Stimulated activated naive CD4-positive, alpha-beta T cell (primary cell): ENCODE data around the gene TMEM151A.
A peak's percentile ranks its signal among the peaks of the same experiment; 100 is the strongest.

ENCODE experiments used
- DNase-seq, 6 experiments: peaks; one replicate each; lab custom pipeline; 2025; lab: John Stamatoyannopoulos, UW

Gene TMEM151A

DNA sequence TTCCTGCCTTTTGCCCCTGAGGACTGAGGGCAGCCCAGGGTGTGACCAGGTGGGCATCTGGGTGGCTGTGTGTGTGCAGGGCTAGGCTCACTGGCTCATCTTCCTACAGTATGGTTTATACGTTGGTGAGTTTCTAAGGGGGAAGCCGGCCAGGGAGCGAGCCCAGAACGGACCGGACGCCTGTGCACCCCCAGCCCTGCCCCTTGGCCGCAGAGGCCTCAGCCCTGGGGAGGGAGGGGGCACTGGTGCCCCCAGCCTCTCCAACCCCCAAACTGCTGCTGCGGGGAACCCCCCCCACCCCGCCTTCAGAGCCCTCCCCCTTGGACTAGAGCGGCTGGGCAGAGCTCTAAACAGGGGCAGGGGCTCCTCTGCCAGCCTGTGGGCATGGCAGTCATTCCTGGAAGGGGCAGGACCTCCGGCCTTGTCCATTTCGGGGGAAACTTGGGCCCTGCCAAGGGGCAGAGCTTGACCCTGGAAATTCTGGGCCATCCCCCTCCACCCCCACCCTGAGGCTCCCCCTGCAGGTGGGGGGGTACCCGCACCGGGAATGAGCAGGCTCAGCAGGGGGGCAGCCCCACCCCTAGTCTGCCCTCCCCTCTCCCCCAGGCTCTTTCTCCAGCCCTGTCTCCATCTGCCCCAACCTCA lies 8.1 kb upstream of the TMEM151A start:
- DNase-seq = no peak

DNA sequence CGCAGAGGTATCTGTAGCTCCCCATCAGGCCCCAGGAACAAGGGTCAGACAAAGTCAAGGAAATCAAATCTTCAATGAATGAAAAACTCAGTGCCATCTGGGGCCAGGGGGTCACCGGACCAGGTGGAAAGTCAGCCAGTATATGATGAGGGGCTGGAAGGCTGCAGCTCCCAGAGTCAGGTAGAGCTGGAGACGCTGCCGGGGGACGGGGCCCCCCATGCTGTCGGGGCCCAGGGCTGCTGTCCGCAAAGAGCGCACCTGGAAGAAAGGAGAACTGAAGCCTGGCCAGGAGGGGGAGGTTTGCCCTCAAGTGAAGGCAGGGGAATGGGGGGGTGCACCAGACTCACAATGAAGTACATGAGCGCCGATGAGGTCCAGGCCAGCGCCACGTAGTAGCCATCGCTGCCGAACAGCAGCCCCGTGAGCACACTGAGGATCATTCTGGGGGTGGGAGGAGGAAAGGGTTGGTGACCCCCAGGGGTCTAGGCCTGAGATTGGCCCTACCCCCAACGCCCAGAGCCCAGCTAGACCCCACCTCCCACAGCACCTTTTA lies 7.1 kb upstream of the TMEM151A start:
- no peak for DNase-seq

DNA sequence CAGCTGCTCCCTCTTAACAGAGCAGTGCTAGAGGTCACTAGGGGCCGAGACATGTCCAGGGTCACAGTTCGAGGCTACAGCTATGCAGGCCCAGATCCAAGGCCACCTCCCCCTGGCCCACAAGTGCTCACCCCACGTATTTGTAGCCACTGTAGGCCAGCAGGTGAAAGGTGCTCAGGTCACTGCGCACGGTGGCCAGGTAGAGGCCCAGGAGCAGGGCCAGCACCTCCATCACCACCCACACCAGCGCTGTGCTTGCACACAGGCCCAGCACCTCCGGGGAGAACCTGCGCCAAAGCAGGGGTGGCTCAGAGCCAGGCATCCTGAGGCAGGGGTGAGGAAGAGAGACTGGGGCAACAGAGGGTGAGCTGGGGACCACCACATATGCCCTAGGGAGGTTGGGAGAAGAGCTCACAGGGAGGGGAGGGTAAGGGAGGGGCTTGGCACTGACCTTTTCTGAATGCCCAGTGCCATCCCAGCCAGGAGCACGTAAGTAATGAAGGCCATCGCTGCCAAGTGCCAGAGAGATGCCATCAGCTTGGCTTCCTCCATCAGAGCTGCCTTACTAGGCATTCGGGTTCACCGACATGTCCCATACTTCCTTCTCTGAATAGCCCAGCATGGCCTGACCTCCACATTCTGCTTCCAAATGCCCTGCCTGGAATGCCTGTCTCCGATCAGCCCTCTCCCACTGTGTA lies 6.3 kb upstream of the TMEM151A start:
- no peak for DNase-seq

DNA sequence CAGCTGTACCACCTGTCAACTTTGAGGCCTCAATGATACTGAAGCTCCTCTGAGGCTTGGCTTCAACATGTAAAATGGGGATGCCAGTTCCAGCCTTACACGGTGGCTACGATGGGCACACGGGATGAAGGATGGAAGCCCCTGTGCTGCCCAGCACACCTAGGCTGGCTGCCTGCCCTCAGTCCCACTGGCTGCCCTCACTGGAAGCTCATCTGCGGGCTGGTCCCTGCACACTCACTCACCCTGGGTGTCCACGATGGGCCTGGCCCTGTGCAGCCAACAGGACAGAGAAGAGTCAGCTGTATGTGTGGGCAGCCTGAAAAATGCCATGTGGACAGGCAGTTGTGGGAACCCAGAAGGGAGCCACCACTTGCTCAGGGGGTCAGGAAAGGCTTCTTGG lies 5.0 kb upstream of the TMEM151A start:
- no peak for DNase-seq

DNA sequence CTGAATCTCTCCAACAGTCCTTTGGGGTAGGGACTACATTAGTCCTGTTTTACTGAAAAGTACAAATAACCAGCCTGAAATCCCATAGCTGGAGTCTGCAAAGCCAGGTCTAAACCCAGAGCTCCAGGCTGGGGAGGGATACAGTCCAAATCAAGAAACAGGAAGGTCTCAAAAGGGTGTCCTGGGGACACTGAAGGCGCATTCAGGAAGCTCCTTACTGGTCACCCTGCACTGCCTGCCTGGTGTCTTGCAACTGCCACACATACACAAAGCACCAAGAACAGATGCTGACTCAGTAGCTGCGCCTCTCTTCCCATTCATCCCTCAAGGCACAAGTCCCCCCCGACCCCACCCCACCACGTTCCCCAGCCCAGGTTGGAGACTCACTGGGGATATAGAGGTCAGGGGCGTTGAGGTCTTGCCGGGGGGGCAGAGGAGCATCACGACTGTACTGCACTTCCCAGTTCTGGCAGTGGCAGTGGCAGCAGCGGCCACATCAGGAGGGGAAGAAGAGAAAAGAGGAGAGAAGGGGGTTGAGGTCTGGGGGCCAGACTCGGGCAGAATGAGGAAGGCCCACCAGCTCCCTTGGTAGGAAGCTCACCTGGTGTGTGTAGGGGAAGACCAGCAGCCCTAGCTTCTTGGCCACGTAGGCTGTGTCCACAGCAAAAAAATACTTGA lies 4.3 kb upstream of the TMEM151A start:
- DNase-seq = no peak

DNA sequence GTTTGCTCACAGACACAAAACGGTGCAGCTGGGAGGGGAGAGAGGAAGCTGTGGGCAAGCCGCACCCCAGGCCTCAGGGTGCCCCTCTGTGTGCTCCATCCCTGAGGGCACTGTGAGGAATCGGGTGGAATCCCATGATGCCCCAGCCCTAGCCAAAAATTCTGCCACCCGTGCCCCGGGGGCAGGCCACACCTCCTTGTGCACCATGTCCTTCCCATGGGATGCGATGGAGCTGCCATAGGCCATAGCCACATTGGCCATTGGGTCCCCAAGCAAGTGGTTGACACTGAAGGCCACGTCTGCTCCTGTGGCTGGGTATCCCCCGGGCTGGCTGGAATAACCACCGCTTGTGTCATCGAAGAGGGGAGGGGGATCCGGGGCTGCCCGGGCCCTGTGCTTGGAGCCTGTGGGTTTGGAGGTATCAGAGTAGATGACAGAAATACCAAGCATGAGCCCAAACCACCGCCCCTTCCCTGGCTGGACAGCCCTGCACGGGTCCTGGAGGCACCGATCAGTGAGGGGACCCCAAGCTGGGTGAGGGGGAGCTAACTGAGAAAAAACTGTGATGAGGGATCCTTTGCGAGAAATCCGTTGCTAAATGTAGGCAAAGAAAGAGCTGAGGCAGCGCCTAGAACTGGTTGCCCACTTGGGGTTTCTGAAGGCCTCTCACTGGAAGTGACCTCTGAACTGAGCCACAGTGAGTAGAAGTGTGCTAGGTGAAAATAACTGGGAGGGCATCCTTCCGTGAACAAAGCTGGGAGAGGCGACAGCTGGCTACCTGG lies 3.6 kb upstream of the TMEM151A start:
- no peak for DNase-seq

DNA sequence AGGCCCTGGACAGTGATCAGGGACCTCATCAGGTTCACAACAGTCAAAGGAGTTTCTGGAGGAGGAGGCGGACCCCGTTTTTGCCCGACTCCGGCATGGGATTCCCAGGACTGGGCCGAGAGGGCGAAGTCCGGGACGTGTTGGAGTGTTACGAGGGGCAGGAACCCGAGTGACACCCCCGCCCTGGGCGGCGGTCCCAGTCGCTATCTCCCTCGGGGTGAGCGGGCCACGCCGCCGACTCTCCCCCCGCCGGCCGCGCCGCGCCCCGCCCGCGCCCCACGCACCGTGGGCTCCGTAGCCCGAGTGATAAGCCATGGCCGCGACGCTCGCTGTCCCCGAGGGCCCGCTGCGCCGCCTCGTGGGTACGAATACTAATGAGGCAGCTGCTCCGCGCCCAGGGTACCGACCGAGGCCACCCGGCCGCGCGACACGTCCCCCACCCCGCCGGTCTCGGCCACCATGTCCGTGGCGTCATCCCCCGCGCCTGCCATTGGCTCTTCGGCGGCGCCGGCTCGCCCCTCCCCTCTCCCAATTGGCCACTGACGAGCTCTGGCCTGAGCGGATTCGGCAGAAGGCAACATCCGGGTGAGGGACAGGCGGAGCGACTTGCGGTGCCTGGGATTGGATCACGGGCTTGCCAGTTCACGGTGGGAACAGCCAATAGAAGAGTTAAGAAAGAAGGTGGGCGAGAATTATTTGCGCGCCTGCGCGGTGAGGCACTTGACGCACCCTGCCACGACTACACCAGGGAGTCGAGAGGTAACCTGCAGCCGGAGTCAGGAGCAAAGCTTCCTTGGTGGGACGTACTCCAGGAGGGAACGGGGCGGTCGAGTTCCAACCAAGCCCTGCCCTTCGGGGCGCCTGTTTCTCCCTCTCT lies 2.8 kb upstream of the TMEM151A start, which contains the start of gene YIF1A:
TSS of gene YIF1A (minus strand) at position 473 of the 877 bp plus-strand sequence. CDS start at position 315, 158 bp downstream.
- peak; percentile 92 to 99 (median 98) for DNase-seq

DNA sequence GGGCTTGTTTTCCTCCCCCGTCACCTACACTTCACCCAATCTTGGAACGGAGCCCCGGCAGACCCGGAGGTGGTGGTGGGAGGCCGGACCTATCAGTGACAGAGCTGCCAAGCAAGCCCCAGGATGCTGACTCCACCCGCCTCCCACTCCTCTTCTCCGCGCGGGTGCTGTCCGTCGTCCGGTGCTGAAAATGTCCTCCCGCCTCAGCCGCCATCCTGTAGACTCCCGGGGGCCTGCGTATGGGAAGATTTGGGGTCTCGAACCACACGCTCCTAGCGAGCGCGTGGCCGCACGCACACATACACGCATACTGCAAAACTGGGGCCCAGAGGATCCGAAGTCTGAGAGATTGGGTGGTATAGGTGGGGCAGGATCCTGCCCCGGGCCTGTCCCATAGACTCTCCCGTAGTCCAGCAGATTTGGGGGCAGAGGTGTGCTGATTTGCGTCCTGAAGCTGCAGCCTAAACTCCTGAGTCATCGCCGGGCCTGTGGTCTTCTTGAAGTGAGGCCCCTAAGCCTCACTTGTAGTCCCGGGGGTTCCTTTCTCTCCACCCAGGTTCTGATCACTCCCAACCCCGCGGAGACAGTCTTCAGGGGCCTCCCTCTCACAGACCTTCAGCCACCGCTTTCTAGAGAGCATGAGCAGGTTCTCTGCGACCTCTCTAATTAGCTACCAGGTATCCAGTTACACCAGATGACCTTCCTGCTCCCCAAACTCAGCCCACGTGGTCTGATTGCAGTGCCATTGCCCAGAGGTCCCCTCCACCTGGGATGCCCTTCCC lies 2.0 kb upstream of the TMEM151A start:
- DNase-seq = peak in 5 of 6 experiments; percentile 79 to 97 (median 89)

DNA sequence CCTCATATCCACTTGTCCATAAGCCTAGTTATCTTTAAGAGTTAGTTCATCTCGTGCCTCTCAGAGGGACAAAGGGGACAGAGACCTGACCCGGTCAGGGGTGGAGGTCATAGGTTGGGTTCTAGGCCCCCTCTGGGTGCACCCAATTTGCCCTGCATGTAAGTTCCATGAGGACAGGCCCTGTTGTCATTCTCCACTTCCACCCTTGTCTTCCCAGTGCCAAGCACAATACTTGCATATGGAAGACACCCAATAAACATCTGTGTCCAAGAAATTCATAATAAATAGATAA lies 1.4 kb upstream of the TMEM151A start:
- no peak for DNase-seq

DNA sequence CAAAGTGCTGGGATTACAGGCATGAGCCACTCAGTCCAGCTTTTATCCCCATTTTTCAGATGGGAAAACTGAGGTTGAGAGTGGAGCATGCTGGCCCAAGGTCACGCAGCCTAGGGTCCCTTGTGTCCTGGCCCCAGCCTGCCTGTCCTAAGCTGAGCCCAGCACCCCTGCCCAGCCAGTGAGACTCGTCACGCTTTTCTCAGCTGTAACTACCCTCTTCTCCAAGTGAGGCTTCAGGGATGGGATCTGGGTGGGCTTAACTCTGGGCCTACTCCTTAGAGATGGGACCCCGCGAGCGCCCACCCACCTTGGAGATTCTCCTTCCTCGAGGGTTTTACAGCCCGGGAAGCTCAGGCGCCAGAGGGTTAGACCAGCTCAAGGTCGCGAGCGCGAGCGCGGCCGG lies 390 bp upstream of the TMEM151A start:
- no peak for DNase-seq

DNA sequence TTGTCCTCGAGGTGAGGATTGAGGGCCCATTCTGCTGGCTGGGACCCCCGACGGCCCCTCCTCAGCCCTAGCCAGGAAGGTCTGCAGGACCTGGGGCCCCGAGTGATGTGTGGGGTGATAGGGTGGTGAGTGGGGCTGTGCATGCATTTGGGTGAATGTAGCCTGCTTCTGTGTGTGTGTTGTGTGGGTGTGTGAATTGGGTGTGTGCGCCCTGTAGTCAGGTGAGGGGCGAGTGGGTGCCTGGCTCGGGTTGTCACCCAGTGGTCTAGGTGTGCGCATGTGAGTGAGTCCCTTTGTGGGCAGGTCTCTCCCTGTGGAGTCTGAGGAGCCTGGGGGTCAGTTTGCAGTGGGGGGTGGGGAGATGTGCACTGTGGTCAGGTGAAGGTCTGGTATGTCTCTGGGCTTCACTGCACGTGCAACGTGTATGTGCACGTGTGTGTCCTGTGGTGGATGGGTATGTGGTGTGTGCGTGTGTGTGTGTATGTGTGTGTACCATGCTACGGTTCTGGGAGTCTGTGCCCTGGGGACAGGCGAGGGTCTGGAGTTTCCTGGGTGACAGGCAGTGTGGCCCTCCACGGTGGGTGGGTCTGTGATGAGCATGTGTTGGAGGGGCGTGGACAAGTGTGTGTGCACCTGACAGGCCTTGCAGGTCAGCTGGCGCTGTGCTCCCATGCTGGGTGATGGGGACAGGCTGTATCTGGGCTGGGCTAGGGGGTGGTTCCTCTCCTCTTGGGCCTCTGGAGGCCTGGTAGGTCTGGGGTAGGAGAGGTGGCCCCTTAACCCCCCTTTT lies 1.0 kb downstream of the TMEM151A start:
- DNase-seq = no peak

DNA sequence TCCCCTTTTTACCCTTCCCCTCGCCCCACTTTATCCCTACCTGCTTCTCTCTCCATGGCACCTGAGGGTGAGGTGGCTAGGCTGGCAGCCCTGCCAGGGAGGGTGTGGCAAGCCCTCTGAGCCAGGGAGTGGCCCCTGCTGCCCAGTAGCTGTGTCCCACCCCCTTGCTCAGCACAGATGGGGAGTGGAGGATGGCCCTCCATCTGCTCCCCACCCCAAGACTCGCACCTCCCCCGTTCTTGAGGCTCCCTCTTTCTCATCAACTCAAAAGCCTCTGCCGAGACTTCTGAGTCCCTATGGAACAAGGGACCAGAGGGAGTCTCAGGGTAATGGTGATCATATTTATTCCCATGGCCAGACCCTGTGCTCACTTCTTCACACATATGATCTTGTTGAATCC lies 1.7 kb downstream of the TMEM151A start:
- no peak for DNase-seq

DNA sequence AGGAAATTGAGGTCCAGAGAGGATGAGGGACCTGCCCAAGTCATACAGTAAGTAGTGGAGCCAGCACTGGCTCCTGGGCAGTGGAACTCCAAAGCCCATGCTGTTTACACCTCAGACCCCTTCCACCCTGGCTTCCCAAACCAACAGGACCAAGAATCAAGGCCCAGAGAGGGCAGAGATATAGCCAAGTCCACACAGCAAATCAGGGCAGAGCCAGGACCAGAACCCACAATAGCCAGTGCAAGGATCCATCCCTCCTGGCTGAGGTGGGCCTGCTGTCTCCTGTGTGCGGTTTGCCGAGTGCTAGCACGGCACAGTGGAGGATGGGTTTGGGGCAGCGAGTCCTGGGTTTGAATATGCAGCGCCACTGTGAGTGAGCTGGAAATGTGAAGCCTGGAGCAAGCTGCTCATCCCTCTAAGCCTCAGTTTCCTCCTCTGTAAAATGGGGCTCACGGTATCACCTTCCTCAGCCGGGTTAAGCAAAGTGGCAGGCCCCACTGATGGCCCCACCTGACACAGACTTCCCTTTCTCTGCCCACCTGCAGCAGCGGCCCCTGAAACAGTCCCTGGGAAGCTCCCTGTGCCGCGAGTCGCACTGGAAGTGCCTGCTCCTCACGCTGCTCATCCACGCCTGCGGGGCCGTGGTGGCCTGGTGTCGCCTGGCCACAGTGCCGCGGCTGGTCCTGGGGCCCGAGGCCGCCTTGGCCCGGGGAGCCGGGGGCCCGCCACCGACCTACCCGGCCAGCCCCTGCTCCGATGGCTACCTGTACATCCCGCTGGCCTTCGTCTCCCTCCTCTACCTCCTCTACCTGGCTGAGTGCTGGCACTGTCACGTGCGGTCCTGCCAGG lies 2.3 kb downstream of the TMEM151A start:
- no peak for DNase-seq

DNA sequence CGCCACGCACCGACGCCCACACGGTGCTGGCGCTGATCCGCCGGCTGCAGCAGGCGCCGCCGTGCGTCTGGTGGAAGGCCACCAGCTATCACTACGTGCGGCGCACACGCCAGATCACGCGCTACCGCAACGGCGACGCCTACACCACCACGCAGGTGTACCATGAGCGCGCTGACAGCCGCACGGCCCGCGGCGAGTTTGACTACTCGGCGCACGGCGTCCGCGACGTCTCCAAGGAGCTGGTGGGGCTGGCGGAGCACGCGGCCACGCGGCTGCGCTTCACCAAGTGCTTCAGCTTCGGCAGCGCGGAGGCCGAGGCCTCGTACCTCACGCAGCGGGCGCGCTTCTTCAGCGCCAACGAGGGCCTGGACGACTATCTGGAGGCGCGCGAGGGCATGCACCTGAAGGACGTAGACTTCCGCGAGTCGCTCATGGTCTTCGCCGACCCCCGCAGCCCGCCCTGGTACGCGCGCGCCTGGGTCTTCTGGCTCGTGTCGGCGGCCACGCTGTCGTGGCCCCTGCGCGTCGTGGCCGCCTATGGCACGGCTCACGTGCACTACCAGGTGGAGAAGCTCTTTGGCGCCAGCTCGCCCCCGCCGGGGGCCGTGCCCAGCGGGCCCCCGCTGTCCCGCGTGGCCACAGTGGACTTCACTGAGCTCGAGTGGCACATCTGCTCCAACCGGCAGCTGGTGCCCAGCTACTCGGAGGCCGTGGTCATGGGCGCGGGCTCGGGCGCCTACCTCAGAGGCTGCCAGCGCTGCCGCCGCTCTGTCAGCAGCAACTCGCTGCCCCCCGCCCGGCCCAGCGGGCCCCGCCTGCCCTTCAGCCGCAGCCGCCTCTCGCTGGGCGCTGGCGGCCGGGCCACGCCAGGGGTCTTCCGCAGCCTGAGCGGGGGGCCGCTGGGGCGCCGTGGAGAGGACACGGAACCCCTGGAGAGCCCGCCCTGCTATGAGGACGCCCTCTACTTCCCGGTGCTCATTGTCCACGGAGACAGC lies 3.2 kb downstream of the TMEM151A start:
- no peak for DNase-seq

DNA sequence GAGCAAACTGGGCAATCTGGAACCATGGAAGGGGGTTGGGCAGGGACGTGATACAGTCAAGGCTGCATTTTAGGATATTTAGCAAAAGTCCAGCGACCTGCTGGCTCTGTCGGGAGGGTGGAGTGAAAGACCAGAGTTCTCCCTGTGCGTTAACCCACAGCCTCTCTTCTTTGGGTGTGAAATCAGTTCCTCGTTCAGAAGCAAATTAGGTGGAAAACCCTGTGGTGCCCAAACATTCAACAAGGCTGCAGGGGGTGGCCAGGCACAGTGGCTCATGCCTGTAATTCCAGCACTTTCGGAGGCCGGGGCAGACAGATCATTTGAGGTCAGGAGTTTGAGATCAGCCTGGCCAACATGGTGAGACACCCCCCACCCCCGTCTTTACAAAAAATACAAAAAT lies 5.9 kb downstream of the TMEM151A start:
- no peak for DNase-seq

DNA sequence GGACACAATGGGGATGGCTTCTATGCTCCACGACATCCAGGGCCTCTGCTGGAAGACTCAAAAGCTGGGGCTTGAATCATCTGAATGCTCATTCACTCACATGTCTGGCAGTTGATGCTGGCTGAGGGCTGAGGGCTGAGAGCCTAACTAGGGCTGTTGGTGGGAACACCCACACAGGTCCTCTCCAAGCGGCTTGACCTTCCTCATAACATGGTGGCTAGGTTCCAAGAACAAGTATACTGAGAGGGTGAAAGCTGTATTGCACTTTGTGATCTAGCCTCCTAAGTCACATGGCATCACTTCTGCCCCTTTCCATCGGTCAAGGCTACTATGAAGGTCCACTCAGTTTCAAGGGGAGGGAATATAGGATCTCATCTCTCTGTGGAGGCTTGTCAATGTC lies 7.5 kb downstream of the TMEM151A start:
- DNase-seq = no peak

DNA sequence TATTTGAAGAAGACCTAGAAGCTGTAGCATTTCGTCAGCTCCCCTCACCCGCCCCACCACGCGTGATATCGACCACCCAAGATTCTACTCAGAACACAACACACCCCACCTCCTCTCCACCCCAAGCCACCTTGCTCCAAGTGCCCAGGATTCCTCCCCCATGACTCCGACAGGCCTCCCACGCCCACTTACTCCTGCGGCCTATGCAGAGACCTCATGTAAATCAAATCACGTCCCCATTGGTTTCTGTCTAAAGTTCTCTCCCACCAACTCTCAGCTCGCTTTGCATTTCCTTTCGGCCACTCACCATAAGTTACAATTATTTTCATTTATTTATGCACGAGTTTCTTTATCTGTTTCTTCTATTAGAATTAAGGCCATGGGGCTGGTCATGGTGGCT lies 11.0 kb downstream of the TMEM151A start:
- no peak for DNase-seq
